GM21576 (cell line): ENCODE data around the gene ZKSCAN2.

Source experiments
- ATAC-seq: cut with Tn5 transposase; IDR thresholded peaks from one replicate; pipeline ENCODE4 v1.9.1; 2021; ENCODE audit warnings: mild to moderate bottlenecking, moderate library complexity; ENCODE audit not compliant: unreplicated experiment

The ZKSCAN2 gene

DNA sequence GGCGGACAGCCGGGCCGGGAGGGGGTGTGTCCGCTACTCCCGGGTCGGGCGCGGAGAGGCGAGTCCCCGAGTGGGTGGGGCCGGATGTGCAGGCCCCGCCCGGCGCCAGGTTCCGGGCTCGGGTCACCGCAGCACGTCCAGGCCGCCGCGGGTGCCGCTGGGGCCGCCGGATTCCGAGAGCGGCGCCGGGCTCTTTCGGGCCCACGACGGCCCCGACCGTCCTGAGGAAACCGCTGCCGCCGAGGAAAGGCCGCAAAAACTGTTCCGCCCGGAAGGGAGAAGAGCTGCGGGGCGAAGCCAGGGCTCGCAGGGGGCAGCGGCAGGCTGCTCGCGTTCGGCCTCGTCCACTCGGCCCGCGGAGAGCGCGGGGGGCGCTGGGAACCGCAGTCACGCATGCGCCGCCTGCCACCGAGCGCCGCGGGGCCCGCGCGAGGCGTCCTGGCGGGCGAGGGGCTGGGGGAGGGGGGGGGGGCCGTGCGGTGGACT is at the start of gene ZKSCAN2:
Gene ZKSCAN2, minus strand, starts transcription at position 376 of the 486 bp plus-strand sequence. CDS start 718 bp downstream, outside the sequence.
- peak; percentile 73 for ATAC-seq

GRCh38 chr16:25299792-25300590 is 42.3 kb upstream of the ZKSCAN2 start:
- ATAC-seq, result no peak

DNA sequence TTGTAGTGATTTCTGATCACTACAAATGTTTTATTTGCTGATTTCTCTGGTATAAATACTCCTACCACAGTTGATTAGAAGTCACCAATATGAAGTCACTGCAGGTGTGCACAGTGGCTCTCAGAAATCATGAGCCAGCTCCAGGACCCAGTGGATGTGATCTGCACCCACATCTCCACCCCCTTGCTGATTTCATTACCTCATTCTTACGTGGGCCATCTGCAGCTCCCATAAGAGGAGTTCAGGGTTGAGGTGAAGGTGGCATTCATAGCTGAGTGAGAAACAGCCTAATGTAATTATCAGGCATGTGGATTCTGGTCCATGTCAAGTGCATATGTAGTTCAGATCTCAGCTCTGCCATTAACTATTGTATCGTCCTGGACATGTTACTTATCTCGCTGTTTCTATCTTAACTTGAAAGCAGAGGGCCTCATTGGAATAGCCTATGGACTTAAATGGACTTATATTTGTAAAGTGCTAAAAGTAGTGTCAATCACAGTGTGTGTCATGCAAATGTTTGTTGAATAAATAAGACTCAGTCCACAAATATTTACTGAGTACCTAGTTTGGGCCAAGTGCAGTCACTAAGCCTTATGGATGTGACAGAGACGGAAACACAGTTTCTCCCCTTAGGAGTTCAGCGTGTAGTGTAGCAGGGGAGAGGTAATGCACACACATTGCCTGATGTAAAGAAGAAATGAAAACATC is 40.7 kb upstream of the ZKSCAN2 start:
- ATAC-seq, result no peak

DNA sequence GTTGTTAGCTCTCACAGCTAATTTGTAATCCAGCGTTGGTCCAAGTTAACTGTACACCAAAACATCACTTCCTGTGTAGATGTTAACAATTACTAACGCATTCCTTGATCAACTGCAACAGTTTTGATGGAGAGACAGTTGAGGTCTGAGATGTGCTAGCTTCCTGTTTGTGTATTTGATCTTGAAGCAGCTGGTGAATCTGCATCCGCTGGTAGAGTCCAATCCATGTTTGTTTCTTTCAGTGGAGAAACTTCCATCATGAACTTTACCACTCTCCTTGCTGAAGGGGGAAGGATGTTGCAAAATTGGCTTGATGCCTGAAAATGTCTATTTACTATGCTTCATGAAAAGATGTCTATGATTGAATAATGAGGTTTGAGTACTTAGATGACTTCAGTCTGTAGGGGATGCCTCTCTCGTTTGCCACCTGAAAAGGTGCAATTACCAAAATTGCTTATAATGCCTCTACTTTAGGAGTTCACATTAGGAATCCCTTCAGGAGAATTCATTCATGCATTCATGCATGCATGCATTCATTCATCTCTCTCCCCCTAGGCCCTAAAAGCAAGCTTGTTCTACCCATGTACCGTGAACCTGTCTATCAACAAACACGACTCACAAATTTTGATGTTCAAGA is 39.6 kb upstream of the ZKSCAN2 start:
- ATAC-seq, result no peak

GRCh38 chr16:25291580-25291979 is 33.9 kb upstream of the ZKSCAN2 start:
- no peak for ATAC-seq

- ATAC-seq, result no peak
Observed at GRCh38 chr16:25289466-25289865, 31.8 kb upstream of the ZKSCAN2 start.

- no peak for ATAC-seq
Observed at GRCh38 chr16:25279491-25279890, 21.8 kb upstream of the ZKSCAN2 start.

- ATAC-seq, result no peak
Observed at GRCh38 chr16:25271421-25271820, 13.8 kb upstream of the ZKSCAN2 start.

DNA sequence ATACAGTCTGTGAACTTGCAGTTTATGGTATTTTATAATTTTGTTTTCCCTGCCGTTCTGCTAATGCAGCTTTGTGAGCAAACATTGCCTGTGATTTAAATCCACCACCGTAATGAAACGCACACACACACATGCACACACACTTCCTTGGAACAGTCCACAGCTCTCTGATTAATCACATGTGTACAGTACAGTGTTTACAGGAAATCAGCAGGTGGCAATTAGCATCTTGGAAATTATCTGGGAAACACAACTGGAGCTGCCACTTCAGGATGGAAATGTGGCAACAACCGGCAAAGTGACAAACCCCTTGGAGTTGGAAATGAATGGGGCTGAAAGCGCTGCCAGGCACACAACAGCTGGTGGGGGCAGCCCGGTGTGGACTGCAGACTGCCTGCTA is 12.9 kb upstream of the ZKSCAN2 start:
- ATAC-seq, result no peak

DNA sequence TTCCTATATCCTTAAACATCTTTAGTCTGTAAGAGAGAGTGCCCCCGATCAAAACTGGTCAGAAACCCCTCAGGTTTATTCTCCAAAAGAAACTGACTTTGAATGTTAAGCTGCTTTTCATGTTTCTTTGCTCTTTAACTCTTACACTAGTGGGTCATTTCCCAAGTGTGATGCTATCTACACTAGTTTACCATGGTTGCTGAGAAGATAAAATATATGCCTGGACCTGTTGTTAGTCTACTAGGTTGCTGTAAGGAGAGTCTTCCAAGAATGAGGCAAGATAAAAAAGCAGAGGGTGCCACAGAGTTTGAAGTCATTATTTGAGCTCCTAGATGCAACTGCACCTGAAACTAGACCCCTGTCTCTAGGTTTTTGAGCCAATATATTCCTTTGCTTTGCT is 12.2 kb upstream of the ZKSCAN2 start:
- ATAC-seq, result no peak

DNA sequence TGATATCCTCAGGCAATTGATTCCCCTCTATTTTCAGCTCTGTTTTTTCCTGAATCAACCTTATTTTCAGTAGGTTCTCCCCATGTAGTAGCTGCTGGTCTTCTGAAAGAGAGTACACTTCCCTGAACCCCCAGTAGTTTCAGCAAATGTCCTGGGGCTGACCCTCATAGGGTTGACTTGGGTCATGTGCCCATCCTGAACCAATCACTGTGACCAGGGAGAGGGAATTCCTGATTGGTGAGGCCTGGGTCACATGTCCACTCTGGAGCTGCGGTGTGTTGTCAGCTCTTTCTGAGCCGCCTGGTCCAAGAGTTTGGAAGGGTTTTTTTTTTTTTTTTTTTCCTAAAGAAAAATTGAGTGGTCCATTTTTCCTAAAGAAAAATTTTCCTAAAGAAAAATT is 8.3 kb upstream of the ZKSCAN2 start:
- no peak for ATAC-seq

- no peak for ATAC-seq
Observed at GRCh38 chr16:25264597-25264996, 7.0 kb upstream of the ZKSCAN2 start.

DNA sequence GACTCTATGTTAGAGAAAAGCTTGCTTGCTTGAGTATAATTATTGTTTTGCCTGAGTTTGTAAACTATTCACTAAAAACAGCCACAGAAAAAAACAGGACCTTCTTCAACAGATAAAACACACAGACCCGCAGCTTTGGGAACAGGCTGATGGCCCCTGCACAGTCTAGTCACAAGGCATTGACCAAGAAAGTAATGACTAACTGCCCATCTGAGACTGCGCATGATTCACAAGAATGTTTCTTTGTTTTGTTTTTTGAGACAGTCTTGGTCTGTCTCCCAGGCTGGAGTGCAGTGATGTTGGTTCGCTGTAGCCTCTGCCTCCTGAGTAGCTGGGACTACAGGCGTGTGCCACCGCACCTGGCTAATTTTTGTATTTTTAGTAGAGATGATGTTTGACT is 2.8 kb upstream of the ZKSCAN2 start:
- no peak for ATAC-seq

DNA sequence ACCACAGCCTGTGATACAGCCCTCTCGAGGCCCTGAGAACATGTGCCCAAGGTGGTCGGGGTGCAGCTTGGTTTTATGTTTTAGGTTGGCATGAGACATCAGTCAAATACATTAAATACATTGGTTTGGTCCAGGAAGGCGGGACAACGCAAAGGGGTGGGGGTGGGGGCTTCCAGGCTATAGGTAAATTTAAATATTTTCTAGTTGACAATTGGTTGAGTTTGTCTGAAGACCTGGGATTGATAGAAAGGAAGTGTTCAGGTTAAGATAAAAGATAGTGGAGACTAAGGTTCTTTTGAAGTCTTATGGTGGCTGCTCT is 1.2 kb upstream of the ZKSCAN2 start:
- ATAC-seq, result no peak

- peak; percentile 44 for ATAC-seq
Observed at GRCh38 chr16:25257956-25258860, 563 bp upstream of the ZKSCAN2 start.

GRCh38 chr16:25256695-25257469 is 763 bp downstream of the ZKSCAN2 start:
- ATAC-seq, result peak; percentile 8

DNA sequence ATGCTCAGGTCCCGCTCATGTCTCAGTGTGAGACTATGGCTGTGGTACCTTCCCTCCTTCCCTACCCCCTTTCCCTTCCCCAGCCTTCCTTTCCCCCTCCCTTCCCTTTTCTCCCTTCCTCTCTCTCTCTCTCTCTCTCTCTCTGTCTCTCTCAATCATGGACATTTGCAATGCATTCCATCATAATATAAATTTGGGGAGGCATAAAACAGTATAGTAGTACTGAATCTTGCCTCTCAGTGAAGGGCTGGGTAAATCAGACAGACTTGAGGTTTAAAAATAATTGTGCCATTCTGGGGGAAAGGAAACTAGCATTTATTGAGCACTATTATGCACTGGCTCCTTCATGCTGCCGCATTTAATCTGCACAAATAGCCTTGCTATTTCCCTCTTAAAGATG is 4.3 kb downstream of the ZKSCAN2 start:
- no peak for ATAC-seq

- no peak for ATAC-seq
Observed at GRCh38 chr16:25250467-25250866, 7.2 kb downstream of the ZKSCAN2 start.

DNA sequence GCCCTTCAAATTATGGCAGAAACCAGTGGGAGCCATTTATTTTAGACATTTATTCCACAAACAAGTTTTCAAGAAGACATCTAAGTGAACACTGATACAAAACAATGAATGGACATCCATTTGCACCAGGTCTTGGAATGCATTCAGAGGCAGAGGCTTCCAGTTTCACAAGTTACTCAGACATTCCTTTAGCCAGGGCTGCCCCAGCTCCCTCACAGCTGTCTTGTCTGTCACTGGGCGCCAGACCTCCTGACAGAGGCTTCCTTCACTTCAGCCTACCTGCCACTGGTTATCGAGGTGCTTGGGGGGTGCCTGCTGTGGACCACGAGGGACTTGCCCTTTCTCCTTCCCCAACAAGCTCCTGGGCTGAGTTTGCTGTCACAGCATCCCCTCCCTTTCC is 21.7 kb downstream of the ZKSCAN2 start:
- no peak for ATAC-seq

DNA sequence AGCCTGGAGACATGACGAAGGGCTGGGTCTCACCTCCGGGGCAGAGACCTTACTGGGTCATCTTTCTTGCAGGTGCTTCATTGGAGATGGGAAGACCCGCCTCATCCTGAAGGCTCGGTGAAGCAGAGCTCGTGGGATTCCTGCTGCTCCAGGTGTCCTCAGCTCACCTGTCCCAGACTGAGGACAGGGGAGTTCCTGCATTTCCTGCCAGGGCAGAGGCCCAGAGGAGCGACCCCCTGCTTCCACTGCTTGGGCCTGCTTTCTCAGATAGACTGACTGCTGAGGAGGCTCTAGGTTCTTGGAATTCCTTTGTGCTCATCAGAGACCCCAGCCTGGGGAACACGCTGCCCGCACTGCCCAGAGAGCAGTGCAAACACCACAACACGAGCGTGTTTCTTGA is 29.3 kb downstream of the ZKSCAN2 start:
- ATAC-seq, result no peak
